Measurements from ENCODE around the gene BTRC.

DNA sequence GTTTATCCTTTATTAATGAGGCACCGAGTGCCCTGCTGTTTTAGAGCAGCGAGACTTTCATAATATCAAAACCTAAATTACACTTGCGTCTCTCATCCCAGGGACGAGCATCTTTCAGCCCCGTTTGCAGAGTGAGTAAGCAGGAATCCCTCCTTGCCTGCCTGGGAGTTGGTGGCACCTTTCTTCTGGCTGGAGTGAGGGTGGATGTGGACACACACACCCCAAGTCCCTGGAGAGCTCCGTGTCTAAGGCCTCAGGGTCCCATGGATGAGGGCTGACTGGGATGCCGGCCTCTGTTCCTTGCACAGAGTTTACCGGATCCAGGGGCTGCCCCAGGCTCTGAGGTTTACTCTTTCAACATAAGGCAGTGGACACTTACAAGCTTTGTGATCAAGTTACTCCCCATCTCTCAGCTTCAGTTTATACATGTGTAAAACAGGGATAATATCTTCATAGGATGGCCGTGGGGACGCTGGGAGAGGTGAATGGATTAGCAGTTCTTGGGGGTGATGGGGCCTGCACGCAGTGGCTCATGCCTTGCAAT, 209.6 kb downstream of the BTRC start:
- TF ChIP-seq PPARA (CRISPR knock-in tag; IDR thresholded peaks at IDR 0.05; ENCODE audit: borderline replicate concordance) = no peak
- TF ChIP-seq ISL1 (CRISPR knock-in tag; IDR thresholded peaks at IDR 0.05) = no peak
- TF ChIP-seq TCF4 (CRISPR knock-in tag; IDR thresholded peaks at IDR 0.05; ENCODE audit: borderline replicate concordance) = no peak
- TF ChIP-seq ESRRG (CRISPR knock-in tag; IDR thresholded peaks at IDR 0.05) = no peak
- no peak for TF ChIP-seq TOX (CRISPR knock-in tag; IDR thresholded peaks at IDR 0.05; ENCODE audit: borderline replicate concordance)
- no peak for TF ChIP-seq PATZ1 (CRISPR knock-in tag; IDR thresholded peaks at IDR 0.05; ENCODE audit: borderline replicate concordance)
- no peak for TF ChIP-seq GLIS3 (CRISPR knock-in tag; IDR thresholded peaks at IDR 0.05)
- TF ChIP-seq ZFP30 (CRISPR knock-in tag; IDR thresholded peaks at IDR 0.05) = no peak
- TF ChIP-seq CSRNP3 (CRISPR knock-in tag; IDR thresholded peaks at IDR 0.05) = no peak
- TF ChIP-seq CREB5 (CRISPR knock-in tag; IDR thresholded peaks at IDR 0.05; ENCODE audit: low read depth) = no peak
